Stimulated activated CD8-positive, alpha-beta memory T cell treated with anti-CD3 and anti-CD28 coated beads, Interleukin-12 subunit alpha, Interleukin-12 subunit beta, amount 100 ng/mL, for 24 hours (primary cell): Measurements from ENCODE around the gene CAMKV.

Experiments used
- DNase-seq: peaks from one replicate; pipeline ENCODE4 v3.0.0-alpha.2; 2020; ENCODE audit errors: extremely low read depth

CAMKV gene

DNA sequence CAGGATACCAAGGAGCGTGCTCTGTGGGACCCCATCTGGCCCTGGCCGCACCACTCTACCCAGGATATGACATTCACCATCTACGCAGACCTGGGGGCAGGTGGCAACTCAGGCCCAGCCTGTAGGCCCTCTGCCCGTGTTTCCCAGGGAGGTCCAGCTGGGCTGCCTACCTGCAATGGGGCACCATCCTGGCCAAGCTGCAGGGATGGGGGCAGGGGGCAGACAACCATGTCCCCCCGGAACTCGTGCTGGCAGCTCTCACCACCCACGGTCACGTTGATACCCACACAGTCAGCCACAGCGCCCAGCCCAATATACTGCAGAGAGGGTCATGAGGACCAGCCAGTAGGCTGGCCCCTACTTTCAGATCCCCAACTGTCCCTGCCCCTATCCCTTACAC is 26.1 kb upstream of the CAMKV start:
- DNase-seq, result no peak

DNA sequence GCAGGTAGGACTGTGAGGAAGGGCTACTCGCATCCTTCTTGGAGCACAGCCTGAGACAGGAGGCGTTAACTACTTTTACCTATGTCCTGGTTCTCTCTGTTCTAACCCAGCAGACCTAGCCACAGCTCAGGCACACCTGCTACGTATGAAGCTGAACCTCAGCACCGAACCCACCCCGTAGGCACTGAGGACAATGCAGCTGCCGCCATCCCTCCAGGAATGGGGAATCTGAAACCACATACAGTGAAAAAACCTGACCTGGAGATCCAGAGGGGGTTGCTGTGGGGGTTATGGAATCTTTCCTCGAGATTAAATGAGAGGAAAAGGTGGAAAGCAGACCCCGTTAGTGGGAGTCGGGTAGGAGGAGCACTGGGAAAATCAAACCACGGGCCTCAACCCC is 19.6 kb upstream of the CAMKV start:
- DNase-seq, result no peak

DNA sequence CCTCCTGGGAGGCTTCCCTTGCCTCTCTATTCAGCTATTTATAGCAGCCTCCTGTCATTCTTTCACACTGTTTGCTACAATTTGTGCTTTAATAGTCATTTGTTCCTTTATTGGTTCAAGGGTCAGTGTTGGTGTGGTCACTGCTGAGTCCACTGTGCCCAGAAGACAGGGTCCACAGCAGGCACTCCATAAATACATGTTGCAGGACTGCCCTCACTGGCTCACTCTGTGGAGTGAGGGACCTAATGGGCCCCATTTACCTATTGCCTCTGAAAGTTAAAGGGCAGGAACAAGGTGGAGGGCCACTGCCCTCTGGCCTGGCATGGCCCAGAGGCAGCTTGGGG is 17.2 kb upstream of the CAMKV start:
- DNase-seq, result no peak

DNA sequence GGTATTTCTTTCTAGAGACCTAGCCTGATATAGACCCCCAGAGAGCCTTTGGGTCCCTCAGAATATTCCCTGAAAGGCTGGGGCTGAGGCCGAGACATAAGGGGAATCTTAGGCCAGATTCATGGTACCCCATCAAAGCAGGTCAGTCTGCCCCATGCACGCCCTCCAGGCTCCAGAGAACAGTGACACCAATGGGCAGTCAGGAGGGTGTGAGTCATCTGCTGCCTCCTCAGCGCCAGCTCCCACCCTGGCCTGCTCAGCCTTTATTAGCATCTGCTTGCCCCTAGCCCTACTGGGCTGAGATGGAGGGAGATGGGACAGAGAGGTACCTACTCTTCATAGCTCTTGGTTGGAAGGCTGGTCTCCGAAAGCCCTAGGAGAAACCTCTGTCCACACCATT is 14.3 kb upstream of the CAMKV start:
- DNase-seq, result no peak

DNA sequence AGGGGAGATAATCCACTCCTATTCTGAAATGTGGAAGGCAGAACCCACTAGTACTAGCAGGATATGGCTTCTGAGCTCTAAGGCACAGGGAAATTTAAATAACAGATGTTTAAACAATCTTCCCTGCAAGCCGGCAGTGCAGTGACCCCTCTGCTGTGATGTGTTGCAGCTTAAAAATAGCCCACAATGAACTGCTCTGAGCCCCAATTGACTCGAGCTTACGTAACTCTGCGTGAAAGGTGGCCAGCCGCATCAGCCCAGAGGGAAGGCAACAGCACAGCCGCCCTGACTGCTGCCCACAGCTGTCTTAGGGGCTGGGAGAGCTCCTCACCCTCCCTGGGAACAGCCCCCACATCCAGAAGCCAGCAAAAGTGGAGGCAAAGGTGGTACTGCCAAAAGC is 12.5 kb upstream of the CAMKV start:
- no peak for DNase-seq

DNA sequence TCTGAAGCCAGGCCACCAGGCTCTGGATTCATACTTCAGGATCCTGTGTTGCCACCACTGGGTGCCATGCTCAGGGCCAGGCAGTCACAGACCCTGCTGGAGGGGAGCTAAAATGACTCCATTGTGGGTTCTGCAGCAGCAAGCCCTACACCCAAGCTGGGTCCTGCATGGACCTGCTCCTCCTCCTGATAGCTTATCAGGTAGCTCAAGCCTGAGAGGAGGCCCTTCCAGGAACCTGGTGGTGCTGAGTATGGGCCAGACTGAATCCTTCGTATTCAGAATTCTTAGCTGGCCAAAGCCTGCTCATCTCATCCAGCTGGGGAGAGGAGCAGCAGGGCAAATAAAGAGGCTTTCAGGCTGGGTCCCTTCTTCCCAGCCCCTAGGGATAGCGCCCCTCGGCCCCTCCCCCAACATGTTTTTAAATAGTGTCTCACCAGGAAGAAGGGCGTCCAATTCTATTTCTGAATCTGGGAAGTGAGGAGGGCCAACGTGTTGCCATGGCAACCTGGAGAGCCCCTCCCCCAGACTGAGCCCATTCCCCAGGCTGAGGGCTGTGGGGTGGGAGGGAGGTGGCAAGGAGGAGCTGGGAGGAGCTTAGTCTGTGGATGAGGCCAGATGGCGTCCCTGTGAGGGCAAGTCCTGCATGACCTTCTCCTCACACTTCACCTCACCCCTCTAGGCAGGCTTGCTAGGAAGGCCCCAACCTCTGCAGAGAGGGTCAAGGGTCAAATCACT is 11.0 kb upstream of the CAMKV start:
- DNase-seq, result no peak

DNA sequence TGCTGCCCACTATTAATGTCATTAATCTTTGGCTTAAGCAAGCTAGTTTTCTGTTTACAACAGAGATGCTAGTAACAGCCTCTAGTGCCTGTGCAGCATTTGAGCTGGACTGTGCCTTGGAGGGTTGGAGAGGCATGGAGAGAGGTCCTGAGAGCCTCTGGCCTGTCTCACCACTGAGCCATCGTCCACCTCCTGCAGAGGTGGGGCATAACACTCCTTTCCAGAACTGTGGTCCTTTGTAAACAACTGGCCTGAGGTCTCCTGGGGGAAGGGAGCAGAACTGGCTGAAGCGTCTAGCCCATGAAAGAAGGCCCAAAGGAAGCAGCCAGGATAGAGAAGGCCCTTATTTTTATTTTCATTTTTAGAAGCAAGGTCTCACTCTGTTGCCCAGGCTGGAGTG is 10.0 kb upstream of the CAMKV start:
- no peak for DNase-seq

DNA sequence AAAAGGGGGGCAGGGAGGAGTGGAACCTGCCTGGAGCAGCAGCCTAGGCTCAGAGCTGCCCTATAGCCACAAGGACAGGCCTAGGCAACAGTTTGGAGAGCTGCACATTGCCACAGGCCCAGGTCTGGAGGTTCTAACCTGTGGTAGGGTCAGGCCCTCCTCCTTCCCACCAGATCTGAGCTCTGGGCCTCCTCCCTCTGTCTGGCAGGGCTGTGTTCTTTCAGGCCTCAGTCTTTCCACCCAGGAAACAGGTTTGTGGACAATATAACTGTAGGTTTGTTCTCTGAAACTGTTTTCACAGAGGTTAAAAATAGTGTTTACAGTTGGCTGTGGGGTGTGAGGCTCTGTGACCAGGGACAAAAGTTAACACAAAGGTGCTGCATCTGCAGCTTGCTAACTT is 9.0 kb upstream of the CAMKV start:
- DNase-seq, result no peak

DNA sequence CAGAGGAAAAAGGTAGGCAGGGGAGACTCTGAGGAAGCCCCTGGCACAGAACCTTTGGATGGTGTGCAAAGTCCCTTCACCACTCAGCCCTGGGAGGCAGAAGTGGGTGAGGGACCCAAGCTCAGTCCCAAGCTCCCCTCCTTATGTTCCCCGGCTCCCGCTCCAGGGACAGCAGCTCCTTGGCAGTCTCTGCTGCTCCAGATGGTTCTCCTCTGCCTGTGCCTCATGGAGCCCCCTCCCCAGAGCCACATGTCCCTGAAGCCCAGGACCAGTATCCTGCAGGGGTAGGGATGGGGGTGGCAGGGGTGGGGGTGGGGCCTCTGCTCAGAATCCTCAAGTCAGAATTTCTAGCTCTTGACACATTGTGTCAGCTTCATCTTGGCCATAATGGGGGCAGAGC is 8.0 kb upstream of the CAMKV start:
- no peak for DNase-seq

DNA sequence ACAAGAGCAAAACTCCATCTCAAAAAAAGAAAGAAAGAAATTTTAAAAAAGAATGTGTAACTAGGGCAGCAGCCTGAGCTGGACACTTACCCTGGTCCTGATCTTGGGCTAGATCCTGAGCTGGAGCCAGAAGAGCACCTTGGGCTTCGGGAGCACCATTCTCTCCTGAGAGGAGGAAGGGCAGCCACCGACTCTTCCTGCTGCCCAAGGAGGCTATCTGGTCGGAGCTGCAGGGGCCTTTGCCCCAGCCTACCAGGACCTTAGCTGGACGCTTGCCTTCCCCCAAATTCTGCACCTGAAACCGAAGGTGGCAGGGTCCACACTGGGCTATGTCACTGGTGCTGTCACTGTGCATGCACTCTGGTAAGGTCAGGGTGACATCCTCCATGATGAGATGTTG is 6.9 kb upstream of the CAMKV start:
- no peak for DNase-seq

DNA sequence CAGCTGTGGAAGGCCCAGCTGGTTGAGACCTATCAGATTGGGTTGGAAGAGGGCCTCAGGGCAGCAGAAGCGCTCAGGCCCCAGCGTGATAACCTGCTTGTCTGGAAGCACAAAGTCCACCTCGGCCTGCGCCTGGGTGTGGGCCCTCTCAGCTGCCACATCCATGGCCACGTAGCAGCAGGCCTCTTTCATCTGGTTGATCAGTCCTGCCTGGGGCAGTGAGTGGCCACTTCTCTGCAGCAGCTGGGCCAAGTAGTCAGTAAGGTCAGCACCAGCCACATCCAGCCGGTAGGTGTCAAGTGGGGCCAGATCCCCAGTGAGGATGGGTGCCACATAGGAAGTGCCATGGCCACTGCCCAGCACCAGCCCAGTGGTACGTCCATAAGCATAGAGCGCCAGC is 3.9 kb upstream of the CAMKV start:
- no peak for DNase-seq

DNA sequence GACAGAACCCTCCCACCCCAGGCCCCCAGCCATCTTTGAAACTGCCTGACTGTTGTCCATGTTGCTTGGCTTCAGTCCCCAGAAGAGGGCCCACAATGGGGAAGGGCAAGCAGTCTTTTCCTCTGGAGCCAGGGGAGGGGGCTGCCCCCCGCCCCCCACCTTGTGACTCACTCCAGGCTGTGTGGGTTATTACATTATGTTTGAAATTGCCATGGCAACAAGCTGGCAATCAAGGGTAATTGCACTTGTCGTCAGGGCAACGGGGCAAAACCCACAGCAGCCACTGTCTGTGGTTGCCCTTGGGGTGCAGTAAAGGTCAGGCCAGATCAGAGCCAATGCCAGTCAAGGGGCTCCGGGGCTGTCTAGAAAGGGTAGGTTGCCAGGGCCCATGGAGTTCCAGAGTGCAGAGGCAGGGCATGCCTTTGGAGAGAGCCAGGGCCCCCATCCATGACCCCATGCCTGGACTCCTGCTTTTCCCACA is 3.1 kb upstream of the CAMKV start:
- no peak for DNase-seq

DNA sequence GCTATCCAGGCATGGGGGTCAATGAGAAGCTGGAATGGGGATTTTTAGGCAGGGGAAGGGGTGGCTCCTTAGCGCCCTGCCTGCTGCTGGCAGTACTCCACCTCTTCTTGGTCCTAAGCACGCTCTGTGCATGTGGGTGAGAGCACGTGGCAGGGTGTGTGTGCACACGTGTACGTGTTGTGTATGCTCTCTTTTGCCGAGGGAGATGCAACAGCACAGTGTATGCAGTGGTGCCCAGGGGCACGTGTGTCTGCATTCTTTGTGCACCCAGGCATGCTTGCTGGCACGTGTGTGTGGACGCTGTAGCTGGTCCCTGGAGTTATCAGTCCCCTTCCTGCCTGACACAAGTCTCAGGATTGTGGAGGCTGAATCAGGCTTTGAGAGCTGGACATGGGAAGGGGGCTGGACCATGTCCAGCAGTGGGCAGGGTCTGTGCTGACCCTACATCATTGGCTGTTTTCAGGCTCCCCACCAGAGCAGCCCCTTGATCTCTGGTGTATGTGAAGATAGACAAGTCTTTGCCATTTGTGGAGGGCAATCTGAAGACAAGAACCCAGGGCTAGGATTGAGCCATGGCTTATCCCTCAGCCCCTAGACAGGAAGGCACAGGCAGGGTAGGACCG is 1.9 kb upstream of the CAMKV start:
- no peak for DNase-seq

DNA sequence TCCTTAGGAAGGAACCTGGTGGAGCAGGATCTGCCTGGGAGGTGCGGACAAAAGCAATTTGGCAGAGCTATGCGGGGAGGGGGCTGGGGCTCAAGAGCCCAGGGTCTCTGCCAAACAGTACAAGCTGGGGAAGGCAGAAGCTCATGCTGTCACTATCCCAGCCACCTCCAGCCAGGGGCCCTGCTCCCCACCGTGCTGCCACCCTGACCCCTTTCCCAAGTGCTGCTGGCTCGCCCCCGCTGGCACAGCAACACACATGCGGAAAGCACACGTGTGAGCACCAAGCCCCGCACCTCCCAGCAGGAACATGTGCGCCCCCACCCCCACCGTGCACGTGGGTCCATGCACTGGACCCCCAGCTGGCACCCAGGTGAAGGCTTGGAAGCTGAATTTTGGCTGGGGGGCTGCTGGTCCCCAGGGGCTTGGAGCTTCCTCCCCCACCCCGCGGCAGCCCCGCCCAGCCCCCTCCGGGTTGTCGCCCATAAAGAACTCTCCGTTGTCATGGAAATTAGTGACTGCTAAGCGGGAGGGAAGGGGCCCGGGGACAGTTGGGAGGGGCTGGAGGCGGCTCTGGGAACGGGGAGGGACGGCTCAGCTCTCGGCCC is 742 bp downstream of the CAMKV start:
- DNase-seq, result no peak

DNA sequence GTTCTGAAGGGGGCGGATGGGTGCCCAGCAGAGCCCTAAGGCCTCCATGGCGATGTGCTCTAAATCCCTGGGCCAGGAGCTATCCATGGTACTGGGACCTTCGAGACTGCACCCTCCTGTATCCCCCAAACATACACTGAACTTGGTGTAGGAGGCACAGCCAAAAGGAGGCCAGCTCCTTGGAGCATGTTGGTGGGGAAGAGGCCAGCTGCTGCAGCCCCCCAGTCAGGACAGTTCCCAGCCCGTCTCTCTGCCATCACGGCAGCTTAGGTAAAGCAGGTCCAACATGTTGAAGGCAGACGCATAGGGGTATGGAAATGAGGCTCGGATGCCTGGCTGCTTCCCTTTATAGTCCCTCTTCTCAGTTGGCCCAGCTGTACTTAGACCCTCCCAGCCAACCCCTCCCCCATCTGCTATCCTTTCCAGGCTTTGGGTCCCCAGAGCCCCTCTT is 1.8 kb downstream of the CAMKV start:
- no peak for DNase-seq

DNA sequence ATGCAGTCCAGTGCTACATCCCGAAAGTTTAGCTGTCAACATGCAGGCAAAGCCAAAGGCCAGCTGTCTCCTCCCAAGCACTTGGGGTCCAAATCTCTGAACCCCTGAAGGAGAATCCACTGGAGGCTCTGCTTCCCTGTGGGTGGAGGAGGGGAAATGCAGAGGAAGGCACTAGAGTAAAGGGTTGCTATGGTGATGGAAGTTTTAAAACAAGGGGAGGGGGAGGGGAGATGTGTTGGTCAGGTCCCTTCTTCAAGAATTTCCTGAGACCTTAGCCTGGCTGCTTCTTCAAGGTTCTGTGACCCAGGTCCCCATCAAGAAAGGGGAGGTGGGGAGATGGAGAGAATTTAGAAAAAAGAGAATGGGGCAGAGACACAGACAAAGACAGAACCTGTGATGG is 2.3 kb downstream of the CAMKV start:
- no peak for DNase-seq

DNA sequence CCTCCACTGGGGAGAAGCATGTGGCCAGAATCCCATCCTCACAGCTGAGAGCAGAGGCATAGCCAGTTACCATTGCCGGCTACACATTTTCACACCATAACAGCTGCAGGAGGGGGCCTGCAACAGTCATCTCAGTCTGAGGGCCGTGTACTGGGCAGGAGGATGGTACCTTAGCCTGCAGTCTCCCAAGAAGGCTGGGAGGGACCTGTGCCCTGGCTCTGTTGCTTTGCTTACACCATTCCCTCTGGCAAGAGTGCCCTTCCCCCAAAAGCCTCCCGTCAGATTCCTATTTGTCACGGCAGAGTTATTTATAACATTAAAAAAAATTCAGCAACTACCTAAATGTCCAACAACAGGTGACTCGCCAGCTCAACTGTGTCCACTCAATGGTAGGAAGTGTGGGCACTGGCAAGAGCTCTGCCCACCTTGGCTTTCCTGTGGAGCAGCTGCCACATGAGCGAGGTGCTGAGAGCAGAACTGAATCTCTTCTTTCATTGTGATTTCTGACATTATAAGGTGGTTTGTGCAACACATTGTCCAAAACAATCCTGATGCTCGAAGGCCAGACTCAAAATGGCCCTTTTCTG is 4.4 kb downstream of the CAMKV start:
- no peak for DNase-seq

DNA sequence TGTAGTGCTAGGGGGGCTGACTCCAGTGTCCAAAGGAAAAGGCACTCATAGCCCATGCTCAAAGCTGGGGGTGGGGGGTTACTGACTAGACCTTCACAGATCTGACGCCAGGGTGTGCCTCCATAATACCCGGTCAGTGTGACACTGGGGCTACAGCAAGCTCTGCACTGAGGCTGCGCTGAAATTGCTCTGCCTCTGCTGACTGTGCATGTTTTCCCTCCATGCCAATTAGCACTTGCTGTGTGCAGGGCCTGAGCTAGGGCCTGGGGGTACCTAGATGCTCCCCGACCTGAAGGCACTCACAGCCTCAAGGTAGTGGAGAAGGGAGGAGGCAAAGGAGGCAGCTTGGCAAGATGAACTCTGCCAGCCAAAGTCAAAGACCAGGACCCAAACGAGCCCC is 5.2 kb downstream of the CAMKV start:
- no peak for DNase-seq

DNA sequence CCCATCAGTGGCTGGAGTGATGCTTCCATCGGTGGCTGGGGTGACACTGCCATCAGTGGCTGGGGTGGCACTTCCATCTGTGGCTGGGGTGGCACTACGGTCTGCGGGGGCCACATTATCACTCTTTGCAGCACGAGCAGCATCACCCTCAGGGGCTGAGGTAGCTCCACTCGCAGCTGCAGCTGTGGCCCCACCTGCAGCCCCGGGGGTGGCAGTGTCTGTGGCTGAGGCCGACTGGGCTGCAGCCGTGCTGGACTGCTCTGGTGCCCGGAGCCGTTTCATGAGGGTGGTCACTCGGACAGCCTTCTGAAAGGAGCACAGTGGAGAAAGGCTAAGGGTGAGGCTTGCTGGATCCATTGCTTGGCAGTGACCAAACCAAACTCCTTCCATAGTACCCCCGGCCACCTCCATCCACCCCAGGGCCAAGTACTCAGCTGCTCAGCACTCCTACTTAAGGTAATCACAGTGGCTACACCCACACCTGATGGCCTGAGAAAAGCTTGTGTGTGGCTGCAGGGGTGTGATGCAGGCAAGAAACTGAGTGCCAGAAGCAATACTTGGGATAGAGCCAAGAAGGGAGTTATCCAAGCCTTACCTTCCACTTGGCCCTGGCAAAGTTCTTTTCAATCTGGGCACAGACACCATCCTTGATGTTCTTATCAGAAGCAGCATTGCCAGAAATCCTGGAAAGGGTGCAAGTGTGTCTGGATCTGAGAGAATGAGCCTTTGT is 10.0 kb downstream of the CAMKV start:
- no peak for DNase-seq

DNA sequence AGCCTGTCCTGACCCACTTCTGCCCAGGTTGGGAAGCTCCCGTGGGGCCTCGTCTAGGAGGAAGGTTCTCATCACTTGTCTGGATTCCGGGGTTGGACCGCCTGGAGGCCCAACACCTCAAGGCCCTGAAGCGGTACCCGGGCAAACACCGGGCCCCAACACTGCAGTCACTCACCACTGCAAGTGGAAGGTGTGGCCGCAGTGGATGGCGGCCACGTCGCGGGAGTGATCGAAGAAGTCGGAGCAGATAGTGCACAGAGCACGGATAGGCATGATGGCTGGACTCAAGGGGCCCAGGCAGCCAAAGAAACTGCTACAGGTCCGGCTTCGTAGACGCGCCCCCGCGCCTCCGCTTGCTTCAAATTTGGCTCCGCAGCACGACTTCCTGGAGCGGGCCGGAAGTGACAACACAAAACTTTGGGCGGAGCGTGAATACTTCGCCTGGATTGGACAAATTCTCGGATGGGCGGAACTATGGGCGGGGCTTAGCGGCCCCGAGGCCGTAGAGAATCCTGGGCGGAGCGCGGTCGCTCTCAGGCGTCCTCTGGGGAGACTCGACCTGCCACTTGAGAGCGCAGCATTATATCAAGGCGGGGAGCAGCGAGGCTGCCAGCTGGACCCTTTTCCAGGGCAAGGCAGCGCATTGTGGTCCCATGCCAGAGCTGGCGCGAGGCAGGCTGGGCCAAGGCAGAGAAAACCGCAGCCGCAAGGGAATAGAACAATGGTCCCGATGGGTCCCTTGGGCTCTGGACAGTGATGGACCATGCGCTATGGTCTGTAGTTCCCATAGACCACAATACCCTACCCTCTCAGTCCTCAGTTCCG is 13.3 kb downstream of the CAMKV start, which contains the start of gene TRAIP:
TSS of gene TRAIP (minus strand) at position 384 of the 825 bp plus-strand sequence. CDS start at position 273, 111 bp downstream.
- DNase-seq, result peak; percentile 77

DNA sequence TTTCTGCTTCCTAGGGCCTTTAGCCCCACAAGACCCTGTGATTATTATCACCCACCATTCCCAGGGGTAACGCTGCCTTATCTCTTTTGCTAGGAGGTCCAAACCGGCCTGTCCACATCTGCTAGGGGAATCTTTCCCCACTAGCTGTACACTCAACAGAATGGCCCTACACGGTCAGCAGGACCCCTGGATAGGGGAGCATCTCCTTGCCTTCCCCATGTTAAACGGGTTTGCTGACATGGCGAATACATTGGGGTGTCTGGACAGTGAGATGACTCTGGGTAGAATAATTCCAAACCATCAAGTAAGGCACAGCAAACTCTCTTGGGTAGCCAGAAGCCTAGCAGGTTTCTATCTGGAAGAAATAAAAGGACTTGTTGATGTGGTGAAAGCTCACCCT is 14.0 kb downstream of the CAMKV start:
- DNase-seq, result no peak
